GM12874 (cell line): ENCODE results near the gene MCM8.

Source experiments
- CTCF ChIP-seq: IDR thresholded peaks from 2 replicates; pipeline ENCODE4 v1.5.1; 2011; ENCODE audit warnings: low read depth, mild to moderate bottlenecking, control low read depth, low read length, moderate library complexity; ENCODE audit not compliant: insufficient read depth

MCM8 gene

GRCh38 chr20:5932796-5933195, 17.7 kb upstream of the MCM8 start:
- TF ChIP-seq CTCF: no peak

GRCh38 chr20:5933802-5934436, 16.5 kb upstream of the MCM8 start:
- TF ChIP-seq CTCF: peak; percentile 33; the same call in 1 of the 2 replicates

GRCh38 chr20:5935384-5935783, 15.1 kb upstream of the MCM8 start:
- no peak for TF ChIP-seq CTCF

GRCh38 chr20:5936238-5936637, 14.2 kb upstream of the MCM8 start:
- TF ChIP-seq CTCF: no peak

- TF ChIP-seq CTCF: no peak
These were observed 11.9 kb upstream of the MCM8 start for GRCh38 chr20:5938456-5939029.

- no peak for TF ChIP-seq CTCF
These were observed 4.5 kb upstream of the MCM8 start for GRCh38 chr20:5945963-5946362.

- no peak for TF ChIP-seq CTCF
These were observed 3.2 kb upstream of the MCM8 start for GRCh38 chr20:5947276-5947675.
